IMR-90 (cell line): ENCODE data around the gene PRKCSH. TPM values are rescaled to one million over a fixed set of nuclear protein-coding genes. Genes with fewer than 3 reads are reported as not detected.

Experiments used
- ATAC-seq: fragments of 200-7000 bp; cut with Tn5 transposase; 2 replicates; pipeline ENCODE4 v1.9.1; 2020; ENCODE audit warnings: low read depth, mild to moderate bottlenecking, moderate library complexity
- BruUV-seq: library from RNA; stranded (reverse); fragments of 400-500 nt; replicated peaks from 2 replicates; lab custom pipeline; 2021; lab: Mats Ljungman, UMichigan
- CTCF ChIA-PET: fragments of 300-600 bp; formaldehyde crosslinking; extraction: SDS; loops from one replicate; lab custom pipeline; 2021; ENCODE audit warnings: antibody characterized with exemption; lab: Yijun Ruan, JAX
- POLR2A ChIA-PET: fragments of 300-600 bp; sonication (Branson Sonifier 250); formaldehyde crosslinking; loops from one replicate; lab custom pipeline; 2022; ENCODE audit warnings: antibody characterized with exemption; ENCODE audit not compliant: unreplicated experiment; lab: Charles Lee
- DNase-seq: peaks from one replicate; pipeline ENCODE4 v3.0.0; 2013
- H2AFZ ChIP-seq: replicated peaks from 2 replicates; pipeline ENCODE3; 2013; ENCODE audit warnings: low read length, mild to moderate bottlenecking; ENCODE audit not compliant: poor library complexity
- H2AK5ac ChIP-seq: 2 replicates; pipeline ENCODE4 v1.6.1; 2013; ENCODE audit warnings: low read depth, low read length, inconsistent platforms
- H2AK9ac ChIP-seq: replicated peaks from 2 replicates; pipeline ENCODE3; 2013; ENCODE audit warnings: mild to moderate bottlenecking, low read depth, low read length, moderate library complexity; ENCODE audit not compliant: poor library complexity
- H2BK120ac ChIP-seq: 2 replicates; pipeline ENCODE4 v1.6.1; 2013; ENCODE audit warnings: low read depth, low read length, inconsistent platforms
- H2BK15ac ChIP-seq: 3 replicates; pipeline ENCODE4 v1.6.1; 2013; ENCODE audit warnings: low read depth, low read length, inconsistent platforms
- H2BK20ac ChIP-seq: 2 replicates; pipeline ENCODE4 v1.6.1; 2013; ENCODE audit warnings: low read depth, mild to moderate bottlenecking, inconsistent platforms, low read length, moderate library complexity
- H2BK5ac ChIP-seq: 2 replicates; pipeline ENCODE4 v1.6.1; 2013; ENCODE audit warnings: mild to moderate bottlenecking, low read depth, low read length, inconsistent platforms; ENCODE audit not compliant: poor library complexity, severe bottlenecking
- H3K14ac ChIP-seq: replicated peaks from 2 replicates; pipeline ENCODE4 v1.6.1; 2013; ENCODE audit warnings: low read depth, low read length, inconsistent platforms
- H3K18ac ChIP-seq: 2 replicates; pipeline ENCODE4 v1.6.1; 2013; ENCODE audit warnings: low read depth, low read length, control low read depth
- H3K23ac ChIP-seq: 2 replicates; pipeline ENCODE4 v1.6.1; 2013; ENCODE audit warnings: low read depth, low read length, inconsistent platforms
- H3K27ac ChIP-seq: 2 replicates; pipeline ENCODE4 v1.5.1; 2013; ENCODE audit warnings: mild to moderate bottlenecking, control low read depth, low read length; ENCODE audit not compliant: insufficient read depth
- H3K27me3 ChIP-seq: 2 replicates; pipeline ENCODE4 v1.6.1; 2013; ENCODE audit warnings: low read length; ENCODE audit not compliant: control insufficient read depth, insufficient read depth
- H3K36me3 ChIP-seq: 2 replicates; pipeline ENCODE4 v1.6.1; 2013; ENCODE audit warnings: low read length, mixed read lengths; ENCODE audit not compliant: control insufficient read depth, insufficient read depth
- H3K4ac ChIP-seq: 2 replicates; pipeline ENCODE4 v1.6.1; 2013; ENCODE audit warnings: low read depth, low read length, inconsistent platforms
- H3K4me1 ChIP-seq: 2 replicates; pipeline ENCODE4 v1.6.1; 2013; ENCODE audit warnings: low read length, mixed read lengths; ENCODE audit not compliant: control insufficient read depth, insufficient read depth
- H3K4me2 ChIP-seq: 2 replicates; pipeline ENCODE4 v1.6.1; 2013; ENCODE audit warnings: low read depth, mild to moderate bottlenecking, control low read depth, low read length, moderate library complexity
- H3K4me3 ChIP-seq: 2 replicates; pipeline ENCODE4 v1.5.1; 2013; ENCODE audit warnings: low read depth, mild to moderate bottlenecking, control low read depth, low read length, moderate library complexity; ENCODE audit not compliant: insufficient read depth
- H3K56ac ChIP-seq: 2 replicates; pipeline ENCODE4 v1.6.1; 2013; ENCODE audit warnings: low read length, inconsistent platforms; ENCODE audit not compliant: insufficient read depth; ENCODE audit errors: extremely low read depth
- H3K79me1 ChIP-seq, 2 experiments: 2 replicates each; pipeline ENCODE4 v1.6.1; 2013; ENCODE audit warnings: low read length in 2 of 2, inconsistent platforms in 1 of 2, low read depth in 1 of 2
- H3K9ac ChIP-seq: 2 replicates; pipeline ENCODE4 v1.6.1; 2013; ENCODE audit warnings: low read depth, low read length, control low read depth
- H3K9me1 ChIP-seq: 2 replicates; pipeline ENCODE4 v1.6.1; 2013; ENCODE audit warnings: low read length, inconsistent platforms; ENCODE audit not compliant: insufficient read depth
- H3K9me3 ChIP-seq: 2 replicates; pipeline ENCODE4 v1.6.1; 2013; ENCODE audit warnings: low read length; ENCODE audit not compliant: control insufficient read depth, insufficient read depth
- H4K20me1 ChIP-seq: 2 replicates; pipeline ENCODE4 v1.6.1; 2013; ENCODE audit warnings: low read length, inconsistent platforms; ENCODE audit not compliant: insufficient read depth
- H4K5ac ChIP-seq: 2 replicates; pipeline ENCODE4 v1.6.1; 2013; ENCODE audit warnings: mild to moderate bottlenecking, low read depth, low read length, control low read depth
- H4K8ac ChIP-seq, 2 experiments: 2 replicates each; pipeline ENCODE4 v1.6.1; 2013; ENCODE audit warnings: low read depth in 2 of 2, low read length in 2 of 2, control low read depth in 1 of 2, inconsistent platforms in 1 of 2
- H4K91ac ChIP-seq: 2 replicates; pipeline ENCODE4 v1.6.1; 2013; ENCODE audit warnings: low read depth, low read length, inconsistent platforms; ENCODE audit not compliant: insufficient read depth
- BHLHE40 ChIP-seq: fragments of 150-350 bp; IDR thresholded peaks from 2 replicates; pipeline ENCODE4 v1.6.1; 2016; ENCODE audit warnings: mild to moderate bottlenecking, low read depth, low read length
- CEBPB ChIP-seq: IDR thresholded peaks from 2 replicates; pipeline ENCODE4 v1.6.1; 2012; ENCODE audit warnings: low read depth, low read length, improper control_type of control experiment
- CHD1 ChIP-seq: IDR thresholded peaks from 2 replicates; pipeline ENCODE4 v1.6.1; 2012; ENCODE audit warnings: low read depth, low read length, improper control_type of control experiment
- FOS ChIP-seq: fragments of 150-350 bp; IDR thresholded peaks from 2 replicates; pipeline ENCODE4 v1.6.1; 2016; ENCODE audit warnings: low read depth, low read length
- MAFK ChIP-seq: IDR thresholded peaks from 2 replicates; pipeline ENCODE4 v1.6.1; 2012; ENCODE audit warnings: low read depth, low read length, improper control_type of control experiment
- MAZ ChIP-seq: IDR thresholded peaks from 2 replicates; pipeline ENCODE4 v1.6.1; 2012; ENCODE audit warnings: low read depth, mild to moderate bottlenecking, low read length, improper control_type of control experiment, moderate library complexity, borderline replicate concordance
- MXI1 ChIP-seq: IDR thresholded peaks from 2 replicates; pipeline ENCODE4 v1.6.1; 2012; ENCODE audit warnings: low read depth, mild to moderate bottlenecking, low read length, moderate library complexity, borderline replicate concordance
- NFE2L2 ChIP-seq: fragments of 150-350 bp; IDR thresholded peaks from 2 replicates; pipeline ENCODE4 v1.6.1; 2016; ENCODE audit warnings: low read depth, mild to moderate bottlenecking, low read length
- POLR2A ChIP-seq: IDR thresholded peaks from 2 replicates; pipeline ENCODE4 v1.6.1; 2012; ENCODE audit warnings: mild to moderate bottlenecking, low read depth, low read length
- RAD21 ChIP-seq: IDR thresholded peaks from 2 replicates; pipeline ENCODE4 v1.6.1; 2012; ENCODE audit warnings: low read length, improper control_type of control experiment
- RCOR1 ChIP-seq: IDR thresholded peaks from 2 replicates; pipeline ENCODE4 v1.6.1; 2012; ENCODE audit warnings: mild to moderate bottlenecking, low read length, improper control_type of control experiment; ENCODE audit not compliant: insufficient replicate concordance
- RFX5 ChIP-seq: IDR thresholded peaks from 2 replicates; pipeline ENCODE4 v1.8.0; 2012; ENCODE audit warnings: low read depth, mild to moderate bottlenecking, low read length, moderate library complexity
- SMC3 ChIP-seq: fragments of 150-350 bp; IDR thresholded peaks from 2 replicates; pipeline ENCODE4 v1.6.1; 2016; ENCODE audit warnings: low read depth, mild to moderate bottlenecking, antibody characterized with exemption, low read length, moderate library complexity
- WGBS, 2 experiments: methylation state at CpG; one replicate each; pipeline versions ENCODE4 v1.1.5 to v1.1.7; 2013; ENCODE audit warnings: missing lambda C conversion rate in 2 of 2; ENCODE audit not compliant: insufficient read length in 1 of 2; ENCODE audit errors: extremely low coverage in 2 of 2; 5-methylcytosine and 5-hydroxymethylcytosine counted together
- dilution Hi-C: fragments of 300-500 bp; cut with HindIII; formaldehyde crosslinking; loops from one replicate; pipeline ENCODE4 v1.14.3; 2018; ENCODE audit warnings: low sequenced_read_pairs; ENCODE audit not compliant: unreplicated experiment
- in situ Hi-C: fragments of 300-500 bp; cut with MboI; formaldehyde crosslinking; loops from 3 replicates; pipeline ENCODE4 v1.14.3; 2019; ENCODE audit warnings: low sequenced_read_pairs, inconsistent platforms, mixed read lengths
- intact Hi-C: fragments of 100-400 bp; cut with micrococcal nuclease; formaldehyde crosslinking; loops from 2 replicates; pipeline ENCODE4 v1.10.0; 2022
- polyA plus RNA-seq, 3 experiments: library from polyadenylated mRNA; depleted of rRNA; stranded (reverse); fragments of >200 nt; gene quantifications; 2 replicates each; pipeline ENCODE4 v1.2.3, GENCODE V29; 2012; ENCODE audit warnings: low replicate concordance in 1 of 3
- total RNA-seq: library from RNA; depleted of rRNA; stranded (reverse); fragments of >200 nt; gene quantifications from 2 replicates; pipeline ENCODE4 v1.2.3, GENCODE V29; 2012
- TF ChIP-seq, protein P1 (sequence below): fragments of 150-350 bp; IDR thresholded peaks from 2 replicates; pipeline ENCODE4 v1.6.1; 2016; ENCODE audit warnings: low read depth, mild to moderate bottlenecking, low read length, moderate library complexity, borderline replicate concordance
- TF ChIP-seq, protein P2 (sequence below): fragments of 150-350 bp; IDR thresholded peaks from 2 replicates; pipeline ENCODE4 v1.6.1; 2017; ENCODE audit warnings: mild to moderate bottlenecking, antibody characterized with exemption, low read length, low read depth

PRKCSH gene
- total and polyA plus RNA-seq, 2 of the 4 experiments (the other 2 are of a cell fraction) = 36.0 to 252 TPM

DNA sequence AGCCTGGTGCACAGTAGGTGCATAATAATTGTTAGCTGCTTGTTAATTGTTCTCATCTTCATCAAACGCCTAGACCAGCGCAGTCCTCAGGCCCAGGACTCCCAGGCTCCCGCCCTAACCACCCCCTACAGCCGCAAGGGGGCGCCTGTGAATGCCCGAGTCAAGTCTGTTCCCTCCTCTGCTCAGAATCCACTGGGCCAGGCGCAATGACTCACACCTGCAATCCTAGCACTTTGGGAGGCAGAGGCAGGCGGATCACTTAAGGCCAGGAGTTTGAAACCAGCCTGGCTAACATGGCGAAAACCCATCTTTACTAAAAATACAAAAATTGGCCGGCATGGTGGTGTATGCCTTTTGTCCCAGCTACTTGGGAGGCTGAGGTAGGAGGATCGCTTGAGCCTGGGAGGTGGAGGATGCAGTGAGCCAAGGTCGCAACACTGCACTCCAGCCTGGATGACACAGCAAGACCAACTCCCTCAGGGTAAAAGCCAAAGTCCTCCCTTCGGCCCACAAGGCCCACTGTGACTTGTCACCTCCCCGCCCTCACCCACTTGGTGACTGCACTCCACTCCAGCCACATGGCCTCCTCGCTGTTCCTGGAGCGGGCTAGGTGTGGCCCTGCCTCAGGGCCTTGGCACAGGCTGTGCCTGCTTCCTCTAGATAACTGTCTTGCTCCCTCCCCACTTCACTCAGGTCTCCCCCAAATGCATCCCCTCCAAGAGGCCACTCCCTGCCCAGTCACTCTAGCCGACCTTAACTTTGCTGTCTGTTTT is 61.1 kb downstream of the PRKCSH start:
- peaks cover 0 to 22% of the 10 kb centered on the region in 2 experiments; a peak in 2 of 4 replicates for H3K79me1 ChIP-seq
- no peak overlapping the region for H3K14ac ChIP-seq
- no peak overlapping the region for H4K8ac ChIP-seq
- H3K4ac ChIP-seq = no peak overlapping the region; the same call in 1 of the 2 replicates
- H3K9ac ChIP-seq = no peak overlapping the region
- H3K23ac ChIP-seq = no peak overlapping the region
- no peak overlapping the region for H4K91ac ChIP-seq
- POLR2A ChIA-PET = no interaction called here
- dilution Hi-C loops (no loop called here), in situ Hi-C loops (no loop called here), intact Hi-C loops (loop anchor here (1.0 kb wide), 2 partner anchors 63 to 91 kb away; partner anchors contain the start of gene ELOF1)
- no peaks in the 10 kb centered on the region for H3K9me3 ChIP-seq
- H4K20me1 ChIP-seq = no peaks in the 10 kb centered on the region; the same call in 1 of the 2 replicates
- H3K56ac ChIP-seq = no peak overlapping the region
- H2BK5ac ChIP-seq = no peak overlapping the region
- H2BK15ac ChIP-seq = no peak overlapping the region
- no peak overlapping the region for H4K5ac ChIP-seq
- H2AK9ac ChIP-seq = peak overlapping the region; percentile 91
- peaks cover 7% of the 10 kb centered on the region; the same call in 1 of the 2 replicates for H3K9me1 ChIP-seq
- BruUV-seq = no TSS peak
- H2AK5ac ChIP-seq = peak overlapping the region; percentile 43; the same call in 1 of the 2 replicates
- H3K4me3 ChIP-seq = no peak overlapping the region
- H3K27ac ChIP-seq = no peak overlapping the region
- H2BK120ac ChIP-seq = no peak overlapping the region
- WGBS, 2 experiments = 80% methylated on average over 2 of the region's 17 CpGs; no CpG with 5 or more reads in 1 of the 2 experiments
- no peaks in the 10 kb centered on the region for H3K27me3 ChIP-seq
- H3K4me1 ChIP-seq = peaks cover 3% of the 10 kb centered on the region
- peak; percentile 86 for DNase-seq
- no peak overlapping the region for H2BK20ac ChIP-seq
- ATAC-seq = peak; percentile 98
- peaks cover 8% of the 10 kb centered on the region for H3K36me3 ChIP-seq
- H3K18ac ChIP-seq = no peak overlapping the region
- CTCF ChIA-PET = interaction anchor here (1.3 kb wide), 1 partner anchor 14 kb away, joined by 3 read pairs; no protein-coding TSS in a partner anchor
- H3K4me2 ChIP-seq = no peak overlapping the region
- H2AFZ ChIP-seq = peak overlapping the region; percentile 58
- peak; percentile 90 for TF ChIP-seq SMC3
- TF ChIP-seq MAZ = peak; percentile 32; the same call in 1 of the 2 replicates
- no peak for TF ChIP-seq BHLHE40
- no peak for TF ChIP-seq CEBPB
- TF ChIP-seq RCOR1 = peak; percentile 81
- TF ChIP-seq, protein P1, sequence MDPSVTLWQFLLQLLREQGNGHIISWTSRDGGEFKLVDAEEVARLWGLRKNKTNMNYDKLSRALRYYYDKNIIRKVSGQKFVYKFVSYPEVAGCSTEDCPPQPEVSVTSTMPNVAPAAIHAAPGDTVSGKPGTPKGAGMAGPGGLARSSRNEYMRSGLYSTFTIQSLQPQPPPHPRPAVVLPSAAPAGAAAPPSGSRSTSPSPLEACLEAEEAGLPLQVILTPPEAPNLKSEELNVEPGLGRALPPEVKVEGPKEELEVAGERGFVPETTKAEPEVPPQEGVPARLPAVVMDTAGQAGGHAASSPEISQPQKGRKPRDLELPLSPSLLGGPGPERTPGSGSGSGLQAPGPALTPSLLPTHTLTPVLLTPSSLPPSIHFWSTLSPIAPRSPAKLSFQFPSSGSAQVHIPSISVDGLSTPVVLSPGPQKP = no peak
- no peak for TF ChIP-seq MAFK
- TF ChIP-seq CHD1 = no peak
- TF ChIP-seq, protein P2, sequence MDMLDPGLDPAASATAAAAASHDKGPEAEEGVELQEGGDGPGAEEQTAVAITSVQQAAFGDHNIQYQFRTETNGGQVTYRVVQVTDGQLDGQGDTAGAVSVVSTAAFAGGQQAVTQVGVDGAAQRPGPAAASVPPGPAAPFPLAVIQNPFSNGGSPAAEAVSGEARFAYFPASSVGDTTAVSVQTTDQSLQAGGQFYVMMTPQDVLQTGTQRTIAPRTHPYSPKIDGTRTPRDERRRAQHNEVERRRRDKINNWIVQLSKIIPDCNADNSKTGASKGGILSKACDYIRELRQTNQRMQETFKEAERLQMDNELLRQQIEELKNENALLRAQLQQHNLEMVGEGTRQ = no peak
- no peak for TF ChIP-seq MXI1
- TF ChIP-seq RFX5 = no peak
- no peak for TF ChIP-seq NFE2L2
- TF ChIP-seq FOS = peak; percentile 57; the same call in 1 of the 2 replicates
- no peak for TF ChIP-seq POLR2A
- peak; percentile 77 for TF ChIP-seq RAD21
